NCI-H2196 treated with DMSO at 0.1 percent for 48 hours (cell line): Measurements from ENCODE around the gene FXYD1.

Experiments used
- DNase-seq: peaks from one replicate; lab custom pipeline; 2025; ENCODE audit not compliant: unreplicated experiment; lab: John Stamatoyannopoulos, UW

The FXYD1 gene

DNA sequence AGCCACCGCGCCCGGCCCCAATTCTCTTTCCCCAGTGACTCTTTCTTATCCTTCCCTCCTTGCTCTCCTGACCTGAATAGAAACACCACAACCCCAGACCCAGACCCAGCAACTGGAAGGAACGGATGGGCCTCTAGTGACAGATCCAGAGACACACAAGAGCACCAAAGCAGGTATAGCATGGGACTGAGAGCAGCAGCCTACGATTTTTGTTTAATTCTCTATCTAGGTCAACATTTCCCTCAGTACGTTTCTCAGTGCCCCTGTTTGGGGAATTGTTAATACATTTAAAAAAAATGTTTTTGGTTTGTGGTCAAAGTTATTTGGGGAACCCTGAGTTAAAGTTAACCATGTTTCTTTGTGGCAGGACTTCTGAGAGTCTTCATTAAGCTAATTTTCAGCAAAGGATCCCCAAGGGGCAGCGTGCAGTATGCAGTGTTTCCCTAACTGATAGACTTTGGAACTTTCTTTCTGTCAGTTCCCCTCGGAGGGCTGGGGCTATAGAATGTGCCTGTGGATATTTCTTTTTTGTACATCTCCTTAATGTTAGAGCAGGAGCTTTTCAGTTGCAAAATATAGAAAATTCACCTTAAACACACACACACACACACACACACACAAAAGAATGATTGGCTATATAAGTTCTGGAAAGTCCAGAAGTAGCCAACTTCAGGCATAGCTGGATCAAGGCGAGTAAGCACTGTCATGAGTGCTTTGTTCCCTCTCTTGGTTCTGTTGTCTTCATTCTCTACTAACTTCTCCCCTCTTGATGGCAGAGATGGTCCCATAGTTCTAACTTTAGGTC lies 22.2 kb downstream of the FXYD1 start:
- DNase-seq, result no peak

DNA sequence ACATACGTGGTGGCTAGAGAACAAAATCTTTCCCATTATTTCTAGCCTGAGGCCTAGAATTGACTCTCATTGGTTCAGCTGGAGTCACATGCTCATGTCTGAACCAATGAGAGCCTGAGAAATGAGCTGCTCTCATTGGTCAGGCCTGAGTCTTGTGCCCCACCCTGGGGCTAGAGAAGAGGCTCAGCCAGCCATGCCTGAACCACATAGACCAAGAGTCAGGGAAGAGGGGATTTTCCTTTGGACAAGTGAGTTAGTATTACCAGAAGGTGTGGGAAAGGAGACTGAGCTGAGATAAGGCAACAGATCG lies 22.8 kb downstream of the FXYD1 start:
- DNase-seq, result no peak

DNA sequence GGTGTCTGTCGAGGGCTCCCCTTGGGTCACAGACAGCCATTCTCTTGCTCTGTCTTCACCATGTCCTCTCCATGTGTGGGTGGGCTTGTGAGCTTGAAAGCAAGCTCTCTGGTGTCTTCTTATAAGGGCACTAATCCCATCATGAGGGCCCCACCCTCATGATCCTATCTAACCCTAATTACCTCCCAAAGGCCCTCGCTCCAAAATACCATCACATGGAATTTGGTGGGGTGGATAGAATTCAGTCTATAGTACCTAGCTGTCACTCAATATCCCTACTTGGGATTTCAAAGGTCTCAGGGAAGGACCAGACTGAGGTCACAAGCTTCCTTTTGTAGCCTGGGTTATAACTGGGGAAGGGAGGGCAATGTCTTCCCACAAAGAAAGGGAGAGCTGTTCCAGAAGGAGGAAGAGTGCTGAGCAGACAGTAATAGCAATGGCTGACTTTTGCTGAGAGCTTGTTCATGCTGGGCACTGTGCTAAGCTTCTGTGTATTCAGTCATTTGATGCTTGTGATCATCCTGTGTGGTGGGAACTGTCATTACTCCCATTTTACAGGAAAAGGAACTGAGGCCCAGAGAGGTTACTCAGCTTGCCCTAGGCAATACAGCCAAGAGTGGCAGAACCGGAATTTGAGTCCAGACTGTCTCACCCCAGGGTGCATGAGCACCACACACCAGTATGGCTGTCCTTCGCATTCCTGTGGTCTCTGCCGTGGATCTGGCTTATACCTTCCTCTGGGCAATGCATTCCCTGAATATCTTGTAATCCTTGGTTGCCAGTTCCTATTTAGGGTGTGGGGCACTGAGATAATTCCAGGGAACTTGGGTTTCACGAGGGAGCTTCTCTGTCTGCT lies 24.1 kb downstream of the FXYD1 start:
- DNase-seq, result no peak

DNA sequence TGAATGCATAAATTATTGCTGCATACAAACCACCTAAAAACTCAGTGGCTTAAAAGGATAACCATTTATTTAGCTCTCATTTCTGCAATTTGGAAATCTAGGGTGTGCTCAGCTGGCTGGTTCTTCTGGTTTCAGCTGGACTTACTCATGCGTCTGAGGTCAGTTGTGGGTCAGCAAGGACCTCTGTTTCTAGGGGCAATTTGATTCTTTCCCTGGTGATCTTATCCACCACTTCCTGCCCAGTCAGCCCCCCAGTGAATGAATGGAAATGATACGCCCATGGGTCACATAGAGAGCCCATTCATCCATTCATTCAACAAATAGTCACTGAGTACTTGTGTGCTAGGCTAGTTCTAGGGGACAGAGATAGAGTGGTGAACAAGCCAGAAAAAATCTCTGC lies 25.8 kb downstream of the FXYD1 start:
- no peak for DNase-seq

DNA sequence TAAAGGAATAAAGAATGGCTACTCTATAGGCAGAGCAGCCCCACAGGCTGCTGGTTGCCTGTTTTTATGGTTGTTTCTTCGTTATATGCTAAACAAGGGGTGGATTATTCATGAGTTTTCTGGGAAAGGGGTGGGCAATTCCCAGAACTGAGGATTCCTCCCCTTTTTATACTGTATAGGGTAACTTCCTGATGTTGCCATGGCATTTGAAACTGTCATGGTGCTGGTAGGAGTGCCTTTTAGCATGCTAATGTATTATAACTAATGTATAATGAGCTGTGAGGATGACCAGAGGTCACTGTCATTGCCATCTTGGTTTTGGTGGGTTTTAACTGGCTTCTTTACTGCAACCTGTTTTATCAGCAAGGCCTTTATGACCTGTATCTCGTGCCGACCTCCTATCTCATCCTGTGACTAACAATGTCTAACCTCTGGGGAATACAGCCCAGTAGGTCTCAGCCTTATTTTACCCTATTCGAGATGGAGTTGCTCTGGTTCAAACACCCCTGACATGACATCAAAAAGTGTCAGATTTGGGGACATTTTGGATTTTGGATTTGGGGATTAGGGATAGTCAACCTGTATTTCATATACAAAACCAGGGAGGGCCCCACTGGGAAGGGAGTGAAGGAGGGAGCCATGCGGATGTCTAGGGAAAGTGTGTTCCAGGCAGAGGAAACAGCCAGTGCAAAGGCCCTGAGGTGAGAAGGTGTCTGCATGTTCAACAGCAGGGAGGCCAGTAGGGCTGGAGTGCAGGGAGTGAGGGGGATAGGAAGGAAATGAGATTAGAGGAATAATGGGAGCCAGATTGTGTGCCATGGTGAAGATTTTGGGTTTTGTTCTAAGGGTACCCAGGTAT lies 26.8 kb downstream of the FXYD1 start:
- DNase-seq, result no peak

DNA sequence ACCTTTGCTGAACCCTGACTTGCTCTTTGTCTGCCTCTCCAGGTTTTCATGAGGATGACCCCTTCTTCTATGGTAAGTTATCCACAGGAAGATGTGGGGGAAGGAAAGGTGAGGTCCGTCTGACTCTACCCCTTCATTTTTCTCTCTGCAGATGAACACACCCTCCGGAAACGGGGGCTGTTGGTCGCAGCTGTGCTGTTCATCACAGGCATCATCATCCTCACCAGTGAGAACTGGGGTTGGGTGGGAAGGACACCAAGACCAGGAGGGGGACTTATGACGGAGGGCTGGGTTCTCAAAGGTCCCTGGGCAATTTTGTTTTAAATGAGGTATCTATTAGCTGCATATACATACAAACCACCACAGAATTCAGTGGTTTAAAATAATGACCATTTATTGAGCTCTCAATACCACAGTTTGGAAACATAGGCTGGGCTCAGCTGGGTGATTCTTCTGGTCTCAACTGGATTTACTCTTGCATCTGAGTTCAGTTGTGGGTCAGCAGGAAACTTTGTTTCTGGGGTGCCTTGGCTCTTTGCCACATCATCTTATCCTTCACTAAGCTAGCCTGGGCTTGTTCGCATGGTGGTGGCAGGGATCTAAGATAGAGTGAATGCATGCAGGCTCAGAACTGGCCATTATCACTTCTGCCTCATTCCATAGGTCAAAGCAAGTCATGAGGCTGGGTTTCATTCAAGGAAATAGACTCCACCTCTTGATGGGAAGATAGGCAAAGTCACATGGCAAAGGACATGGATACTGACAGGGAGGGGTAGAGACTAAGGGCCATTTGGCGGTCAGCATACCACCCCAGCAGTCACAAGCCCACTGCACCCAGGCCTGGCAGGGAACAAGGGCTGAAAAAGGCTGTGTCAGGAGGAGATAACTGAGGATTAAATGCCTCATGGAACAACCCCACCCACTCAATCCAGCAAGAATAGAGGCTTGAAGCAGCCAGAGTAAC lies 27.8 kb downstream of the FXYD1 start:
- DNase-seq, result no peak

DNA sequence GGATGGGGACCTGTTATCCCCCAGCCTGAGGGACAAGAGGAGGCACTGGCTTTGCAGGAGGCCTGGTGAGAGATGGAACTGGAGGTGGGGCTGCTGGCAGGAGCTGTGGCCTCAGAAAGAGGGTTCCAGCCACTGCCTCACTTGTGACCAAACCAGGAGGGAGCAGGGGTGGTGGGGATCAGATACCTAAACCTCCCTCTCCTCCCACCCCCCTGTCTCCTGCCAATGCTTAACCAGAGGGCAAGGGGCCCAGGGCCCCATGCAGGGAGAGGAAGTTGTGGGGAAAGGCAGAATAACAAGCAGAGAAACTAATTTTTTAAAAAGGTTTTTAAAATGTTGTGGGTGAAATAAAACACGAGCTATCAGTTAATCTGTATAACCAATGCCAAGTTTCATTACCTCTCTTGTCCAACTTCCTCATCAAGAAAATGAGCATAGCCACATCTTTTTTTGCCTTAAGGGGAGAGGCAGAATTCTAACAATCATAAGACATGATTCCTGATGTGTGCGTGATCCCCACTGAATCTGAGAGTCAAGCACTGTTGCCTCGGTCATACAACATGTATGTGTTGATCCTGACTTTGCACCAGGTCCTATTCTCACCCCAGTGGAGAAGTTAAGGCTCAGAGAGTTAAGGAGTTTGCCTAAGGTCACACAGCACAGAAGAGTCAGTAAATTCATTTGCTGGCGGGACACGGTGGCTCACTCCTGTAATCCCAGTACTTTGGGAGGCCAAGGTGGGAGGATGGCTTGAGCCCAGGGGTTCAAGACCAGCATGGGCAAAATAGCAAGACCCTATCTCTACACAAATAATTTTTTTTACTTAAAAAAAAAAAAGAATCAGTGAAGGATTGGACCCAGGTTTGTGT lies 28.9 kb downstream of the FXYD1 start:
- no peak for DNase-seq

DNA sequence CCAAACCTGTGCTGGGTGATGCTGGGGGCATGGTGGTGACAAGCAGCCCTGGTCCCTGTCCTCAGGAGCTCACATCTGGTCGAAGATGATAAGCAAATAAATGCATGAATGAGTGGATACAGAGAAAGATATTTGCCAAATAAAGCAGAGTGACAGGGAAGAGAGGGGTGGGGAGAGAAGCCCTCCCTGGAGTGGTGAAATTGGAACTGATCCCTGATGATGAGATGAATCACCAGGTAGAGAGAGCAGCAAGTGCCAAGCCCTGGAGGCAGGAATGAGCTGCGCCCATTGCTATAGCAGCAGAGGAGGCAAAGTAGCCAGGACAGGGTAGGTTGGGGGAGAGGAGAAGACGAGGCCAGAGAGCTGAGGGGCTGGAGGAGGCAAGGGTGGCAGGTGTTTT lies 29.6 kb downstream of the FXYD1 start:
- no peak for DNase-seq

DNA sequence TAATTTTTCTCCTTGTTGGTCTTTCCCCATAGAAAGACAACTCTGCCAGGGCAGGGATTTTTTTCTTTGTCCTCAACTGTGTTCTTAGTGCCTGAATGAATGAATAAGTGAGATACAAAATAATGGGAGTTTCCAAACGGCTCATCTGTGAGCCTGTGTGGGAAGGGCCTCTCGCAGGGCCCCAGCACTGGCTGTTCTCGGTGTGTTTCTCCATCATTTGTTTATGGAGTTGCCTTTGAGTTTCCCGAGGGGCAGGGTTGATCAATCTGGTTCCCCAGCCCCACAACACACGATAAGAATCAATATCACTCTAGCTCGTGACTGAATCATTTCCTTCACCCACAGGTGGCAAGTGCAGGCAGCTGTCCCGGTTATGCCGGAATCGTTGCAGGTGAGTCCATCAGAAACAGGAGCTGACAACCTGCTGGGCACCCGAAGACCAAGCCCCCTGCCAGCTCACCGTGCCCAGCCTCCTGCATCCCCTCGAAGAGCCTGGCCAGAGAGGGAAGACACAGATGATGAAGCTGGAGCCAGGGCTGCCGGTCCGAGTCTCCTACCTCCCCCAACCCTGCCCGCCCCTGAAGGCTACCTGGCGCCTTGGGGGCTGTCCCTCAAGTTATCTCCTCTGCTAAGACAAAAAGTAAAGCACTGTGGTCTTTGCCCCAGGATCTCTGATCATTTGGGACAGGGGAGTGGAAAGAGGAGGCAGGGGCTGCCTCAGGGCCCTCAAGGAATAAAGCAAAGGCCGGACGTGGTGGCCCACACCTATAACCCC lies 30.8 kb downstream of the FXYD1 start:
- DNase-seq, result no peak

DNA sequence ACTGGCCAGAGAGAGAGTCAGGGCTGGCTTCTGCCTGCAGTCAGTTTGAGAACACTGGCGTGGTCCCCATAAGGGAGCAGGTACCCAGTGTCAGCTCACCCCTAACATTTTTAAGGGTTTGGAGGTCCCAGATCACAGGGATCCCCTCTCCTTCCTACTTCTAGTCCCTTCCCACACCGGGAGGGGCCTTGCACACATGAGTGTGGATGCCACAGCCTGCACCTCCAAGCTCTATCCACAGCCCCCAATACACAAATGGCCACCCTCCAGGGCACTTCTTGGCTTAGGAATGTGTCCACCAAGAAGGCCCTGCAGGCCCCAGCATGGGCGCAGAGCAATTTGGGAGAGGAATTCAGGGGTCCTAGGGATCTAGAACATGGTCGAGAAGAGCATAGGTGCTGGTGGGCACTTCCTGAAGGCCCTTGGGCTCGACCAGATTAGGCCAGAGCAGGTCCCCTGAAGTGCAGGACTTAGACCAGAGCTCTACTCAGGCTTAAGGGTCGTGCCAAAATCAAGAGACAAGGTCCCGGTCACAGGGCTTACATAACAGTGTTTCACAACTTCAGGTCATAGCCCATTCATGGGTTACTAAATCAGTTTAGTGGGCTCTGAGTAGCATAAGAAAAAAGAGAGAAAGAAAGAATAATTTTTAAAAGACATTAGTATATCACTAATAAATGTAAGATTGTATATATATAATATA lies 31.9 kb downstream of the FXYD1 start:
- no peak for DNase-seq

DNA sequence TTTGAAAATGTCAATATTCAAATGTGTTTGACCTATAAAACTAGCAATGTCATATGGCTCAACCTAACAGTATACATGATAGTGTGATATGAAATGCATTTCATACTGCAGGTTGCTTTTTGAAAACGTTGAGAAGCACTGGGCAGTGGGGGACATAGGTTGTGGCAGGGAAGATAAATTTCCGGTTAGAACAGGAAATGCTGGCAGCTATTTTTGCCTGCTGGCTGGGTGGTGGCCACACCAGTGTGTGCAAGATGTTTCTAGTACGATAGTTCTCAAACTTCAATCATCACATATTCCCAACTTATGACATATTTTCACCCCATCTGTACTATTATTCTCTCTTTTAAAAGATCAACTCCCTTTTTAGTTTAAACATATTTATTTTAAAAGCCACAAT lies 33.1 kb downstream of the FXYD1 start:
- DNase-seq, result no peak

DNA sequence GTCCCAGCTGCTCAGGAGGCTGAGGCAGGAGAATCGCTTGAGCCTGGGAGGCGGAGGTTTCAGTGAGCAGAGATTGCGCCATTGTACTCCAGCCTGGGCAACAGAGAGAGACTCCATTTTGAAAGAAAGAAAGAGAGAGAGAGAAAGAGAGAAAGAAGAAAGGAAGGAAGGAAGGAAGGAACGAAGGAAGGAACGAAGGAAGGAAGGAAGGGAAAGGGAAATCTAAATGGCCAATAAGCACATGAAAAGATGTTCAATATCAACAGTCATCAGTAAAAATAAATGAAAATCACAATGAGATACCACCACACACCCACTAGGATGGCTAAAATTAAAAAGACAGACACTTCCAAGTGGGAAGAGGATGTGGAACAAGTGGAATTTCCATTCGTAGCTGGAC lies 35.6 kb downstream of the FXYD1 start:
- no peak for DNase-seq

DNA sequence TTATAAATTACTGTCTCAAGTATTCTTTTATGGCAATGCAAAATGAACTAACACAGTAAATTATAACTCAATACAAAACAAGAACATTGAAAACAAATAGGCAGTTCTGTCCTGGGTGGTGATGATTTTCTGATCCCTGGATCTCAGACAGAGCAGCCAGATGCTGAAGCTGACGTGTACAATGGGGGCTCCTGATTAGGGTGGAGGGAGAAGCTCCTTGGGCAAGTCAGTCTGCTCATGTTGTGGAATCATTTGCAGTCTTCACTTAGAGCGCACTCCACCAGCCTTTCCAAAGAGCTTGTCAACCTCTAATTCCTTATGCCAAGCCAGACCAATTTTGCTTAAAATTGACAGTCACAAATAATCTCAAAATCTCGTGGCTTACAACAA lies 37.6 kb downstream of the FXYD1 start:
- DNase-seq, result no peak

DNA sequence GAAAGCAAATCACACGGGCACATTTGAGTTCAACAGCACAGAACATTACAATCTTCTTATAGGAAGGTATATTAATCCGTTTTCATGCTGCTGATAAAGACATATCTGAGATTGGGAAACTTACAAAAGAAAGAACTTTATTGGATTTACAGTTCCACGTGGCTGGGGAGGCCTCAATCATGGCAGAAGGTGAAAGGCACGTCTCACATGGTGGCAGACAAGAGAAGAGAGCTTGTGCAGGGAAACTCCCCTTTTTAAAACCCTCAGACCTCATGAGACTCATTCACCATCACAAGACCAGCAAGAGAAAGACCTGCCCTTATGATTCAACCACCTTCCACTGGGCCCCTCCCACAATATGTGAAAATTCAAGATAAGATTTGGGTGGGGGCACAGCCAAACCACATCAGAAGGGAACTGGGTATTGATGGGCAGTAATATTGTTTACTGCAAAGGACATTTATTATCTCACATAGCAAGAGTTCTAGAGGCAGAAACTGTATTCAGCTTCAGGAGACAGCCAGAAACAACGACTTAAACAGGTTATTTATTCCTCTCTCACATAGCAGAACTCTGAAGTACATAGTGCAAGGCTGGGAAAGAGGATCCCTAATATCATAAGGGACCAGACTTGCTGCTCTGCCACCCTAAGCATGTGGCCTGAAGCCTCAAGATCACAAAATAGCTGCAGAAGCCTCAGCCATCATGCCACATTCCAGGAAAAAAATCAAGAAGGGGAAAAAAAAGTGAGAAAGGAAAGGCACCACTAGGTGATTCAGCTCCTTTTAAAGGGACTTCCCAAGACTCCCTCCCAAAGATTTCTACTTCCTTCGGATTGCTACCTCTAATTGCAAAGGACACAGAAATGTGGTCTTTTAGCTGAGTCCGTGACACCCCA lies 39.0 kb downstream of the FXYD1 start:
- no peak for DNase-seq

DNA sequence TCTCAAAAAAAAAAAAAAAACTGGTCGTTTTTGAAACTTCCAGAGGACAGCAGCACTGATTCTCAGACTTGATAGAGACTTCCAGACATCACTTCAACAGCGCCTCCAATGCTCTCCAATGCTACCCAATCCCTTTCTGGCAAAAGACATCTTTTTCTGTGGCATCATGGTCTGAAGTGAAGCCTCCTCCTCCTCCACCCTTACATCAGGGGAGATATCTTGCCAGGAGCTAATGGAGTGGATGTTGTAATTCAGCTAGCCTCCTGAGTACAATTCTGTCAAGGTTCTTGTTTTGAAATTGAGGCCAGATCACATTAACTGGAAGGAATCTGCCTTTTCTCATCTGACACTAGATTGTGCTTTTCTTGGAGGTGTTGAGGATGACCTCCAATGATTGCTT lies 40.1 kb downstream of the FXYD1 start:
- DNase-seq, result no peak

DNA sequence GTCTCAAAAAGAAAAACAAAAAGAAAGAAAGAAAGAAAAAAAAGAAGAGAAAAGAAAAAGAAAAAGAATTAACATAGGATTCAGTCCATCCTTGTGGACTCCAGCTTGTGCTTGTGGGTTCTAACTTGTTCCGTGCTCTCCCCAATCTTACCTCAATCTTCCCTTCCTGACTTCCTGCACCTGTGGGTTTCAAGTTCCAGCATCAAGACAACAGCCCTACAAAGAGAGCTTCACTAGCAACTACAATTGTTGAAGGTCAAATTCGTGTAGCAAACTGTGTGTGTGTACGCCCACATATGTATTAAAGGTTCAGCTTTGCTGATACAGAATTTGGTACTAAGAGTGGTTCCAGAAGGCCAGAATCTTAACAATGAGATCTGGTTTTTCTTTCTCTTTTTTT lies 41.2 kb downstream of the FXYD1 start:
- no peak for DNase-seq

DNA sequence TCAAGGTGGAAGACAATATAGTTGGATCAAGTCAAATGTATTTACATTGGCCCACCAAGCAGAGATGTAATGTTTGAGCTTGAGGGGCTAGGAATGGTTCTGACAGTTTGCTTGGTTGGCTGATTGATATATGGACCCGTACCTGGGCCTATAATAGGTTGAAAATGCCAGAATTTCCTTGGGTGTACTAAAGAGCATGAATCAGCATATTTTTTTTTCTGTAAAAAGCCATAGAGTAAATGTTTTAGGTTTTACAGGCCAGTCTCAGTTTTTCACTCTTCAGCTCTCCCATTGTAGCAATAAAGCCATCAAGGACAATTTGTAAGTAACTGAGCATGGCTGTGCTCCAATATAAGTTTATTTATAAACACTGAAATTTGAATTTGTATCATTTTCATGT lies 42.8 kb downstream of the FXYD1 start:
- DNase-seq, result no peak
